SJCRH30 (cell line): ENCODE results near the gene RNH1. TPM values are rescaled to one million over a fixed set of nuclear protein-coding genes. Genes with fewer than 3 reads are reported as not detected.
"Not testable (repeated sequence)": the region's sequence is repeated elsewhere in the genome, so short reads cannot be mapped to it uniquely, and the experiment has no call there.

ENCODE experiments used
- DNase-seq, 2 experiments: peaks; one replicate each; pipeline ENCODE4 v3.0.0-alpha.2; 2015 to 2020
- H3K27ac ChIP-seq: fragments of 250-450 bp; sonication (Bioruptor Pico); 2 replicates; pipeline ENCODE4 v1.5.1; 2020; ENCODE audit warnings: mild to moderate bottlenecking, moderate library complexity
- H3K27me3 ChIP-seq: fragments of 250-450 bp; sonication (Bioruptor Pico); 2 replicates; pipeline ENCODE4 v1.5.1; 2020; ENCODE audit warnings: mild to moderate bottlenecking, moderate library complexity
- H3K36me3 ChIP-seq: fragments of 250-450 bp; sonication (Bioruptor Pico); 2 replicates; pipeline ENCODE4 v1.5.1; 2020; ENCODE audit warnings: mild to moderate bottlenecking, moderate library complexity
- H3K4me1 ChIP-seq: fragments of 250-450 bp; sonication (Bioruptor Pico); 2 replicates; pipeline ENCODE4 v1.5.1; 2020; ENCODE audit warnings: mild to moderate bottlenecking, moderate library complexity
- H3K4me3 ChIP-seq: fragments of 250-450 bp; sonication (Bioruptor Pico); 2 replicates; pipeline ENCODE4 v1.5.1; 2020; ENCODE audit warnings: mild to moderate bottlenecking, moderate library complexity
- H3K9me3 ChIP-seq: fragments of 250-450 bp; sonication (Bioruptor Pico); replicated peaks from 2 replicates; pipeline ENCODE4 v1.5.1; 2020; ENCODE audit warnings: mild to moderate bottlenecking, moderate library complexity
- total RNA-seq: library from RNA; depleted of rRNA; stranded (reverse); fragments of >200 nt; shearing (Covaris generic); gene quantifications from 2 replicates; pipeline ENCODE4 v1.2.3, GENCODE V29; 2014

Gene RNH1
- total RNA-seq, 1 experiment from 2014 or later = 84.7 TPM

GRCh38 chr11:471468-472145 is 35.4 kb downstream of the RNH1 start:
- Histone ChIP-seq H3K27me3 (no peaks in the 10 kb centered on the region), H3K4me1 (no peaks in the 10 kb centered on the region), H3K9me3 (no peaks in the 10 kb centered on the region), H3K36me3 (no peaks in the 10 kb centered on the region; the same call in 1 of the 2 replicates), H3K27ac (no peak overlapping the region), H3K4me3 (no peak overlapping the region)
- no peak for DNase-seq

- Histone ChIP-seq H3K4me3 (no peak overlapping the region), H3K27ac (no peak overlapping the region), H3K27me3 (no peaks in the 10 kb centered on the region), H3K9me3 (no peaks in the 10 kb centered on the region), H3K36me3 (peaks cover 9% of the 10 kb centered on the region), H3K4me1 (no peaks in the 10 kb centered on the region)
- no peak for DNase-seq
Measured at GRCh38 chr11:469684-470560, 37.1 kb downstream of the RNH1 start.

GRCh38 chr11:469026-469683 is 37.9 kb downstream of the RNH1 start:
- H3K4me1 ChIP-seq, H3K4me3 ChIP-seq, H3K9me3 ChIP-seq, H3K36me3 ChIP-seq, H3K27ac ChIP-seq, DNase-seq, H3K27me3 ChIP-seq: not testable (repeated sequence)

- DNase-seq = no peak
- Histone ChIP-seq H3K4me3 (no peak overlapping the region), H3K36me3 (peaks cover 9% of the 10 kb centered on the region), H3K27me3 (no peaks in the 10 kb centered on the region), H3K27ac (no peak overlapping the region), H3K4me1 (no peaks in the 10 kb centered on the region), H3K9me3 (no peaks in the 10 kb centered on the region)
Measured at GRCh38 chr11:468493-468892, 38.5 kb downstream of the RNH1 start.

- no peaks in the 10 kb centered on the region for H3K9me3 ChIP-seq
- H3K27ac ChIP-seq = no peak overlapping the region
- H3K36me3 ChIP-seq = peaks cover 9% of the 10 kb centered on the region
- DNase-seq = no peak
- H3K4me3 ChIP-seq = no peak overlapping the region
- no peaks in the 10 kb centered on the region for H3K27me3 ChIP-seq
- no peaks in the 10 kb centered on the region for H3K4me1 ChIP-seq
Measured at GRCh38 chr11:468036-468435, 39.0 kb downstream of the RNH1 start.

GRCh38 chr11:465896-466530 is 41.0 kb downstream of the RNH1 start:
- no peak for DNase-seq
- no peak overlapping the region for H3K4me3 ChIP-seq
- no peaks in the 10 kb centered on the region for H3K27me3 ChIP-seq
- H3K36me3 ChIP-seq = peaks cover 9% of the 10 kb centered on the region
- H3K27ac ChIP-seq = no peak overlapping the region
- H3K9me3 ChIP-seq = no peaks in the 10 kb centered on the region
- no peaks in the 10 kb centered on the region for H3K4me1 ChIP-seq

GRCh38 chr11:464316-464715 is 42.7 kb downstream of the RNH1 start:
- Histone ChIP-seq H3K27ac (no peak overlapping the region), H3K9me3 (no peaks in the 10 kb centered on the region), H3K4me3 (no peak overlapping the region), H3K4me1 (no peaks in the 10 kb centered on the region), H3K27me3 (no peaks in the 10 kb centered on the region), H3K36me3 (peaks cover 11% of the 10 kb centered on the region)
- no peak for DNase-seq

- Histone ChIP-seq H3K27me3 (no peaks in the 10 kb centered on the region), H3K4me3 (no peak overlapping the region), H3K27ac (no peak overlapping the region), H3K9me3 (no peaks in the 10 kb centered on the region), H3K4me1 (no peaks in the 10 kb centered on the region), H3K36me3 (peaks cover 11% of the 10 kb centered on the region)
- no peak for DNase-seq
Measured at GRCh38 chr11:462107-462890, 44.7 kb downstream of the RNH1 start.

- no peak overlapping the region for H3K4me3 ChIP-seq
- no peak for DNase-seq
- peaks cover 11% of the 10 kb centered on the region for H3K36me3 ChIP-seq
Measured at GRCh38 chr11:461626-462025, 45.4 kb downstream of the RNH1 start.

GRCh38 chr11:460331-461199 is 46.5 kb downstream of the RNH1 start:
- no peak for DNase-seq
- Histone ChIP-seq H3K4me1 (no peaks in the 10 kb centered on the region), H3K4me3 (no peak overlapping the region)

More at GRCh38 chr11:461626-462025, 45.4 kb downstream of the RNH1 start:
- H3K4me1 ChIP-seq = no peaks in the 10 kb centered on the region
- H3K27me3 ChIP-seq = no peaks in the 10 kb centered on the region
- no peak overlapping the region for H3K27ac ChIP-seq
- H3K9me3 ChIP-seq = no peaks in the 10 kb centered on the region

GRCh38 chr11:459511-460220 is 47.4 kb downstream of the RNH1 start:
- Histone ChIP-seq H3K4me1 (no peaks in the 10 kb centered on the region), H3K27me3 (no peaks in the 10 kb centered on the region)

More at GRCh38 chr11:460331-461199, 46.5 kb downstream of the RNH1 start:
- Histone ChIP-seq H3K36me3 (peaks cover 5% of the 10 kb centered on the region), H3K27ac (no peak overlapping the region), H3K9me3 (no peaks in the 10 kb centered on the region), H3K27me3 (no peaks in the 10 kb centered on the region)

GRCh38 chr11:457111-457760 is 49.8 kb downstream of the RNH1 start:
- no peaks in the 10 kb centered on the region for H3K4me1 ChIP-seq
- no peak overlapping the region for H3K4me3 ChIP-seq
- H3K27me3 ChIP-seq = no peaks in the 10 kb centered on the region
- no peak for DNase-seq
- peaks cover 12% of the 10 kb centered on the region for H3K36me3 ChIP-seq
- H3K27ac ChIP-seq = no peak overlapping the region
- no peaks in the 10 kb centered on the region for H3K9me3 ChIP-seq

More at GRCh38 chr11:459511-460220, 47.4 kb downstream of the RNH1 start:
- Histone ChIP-seq H3K9me3 (no peaks in the 10 kb centered on the region), H3K27ac (no peak overlapping the region), H3K4me3 (no peak overlapping the region), H3K36me3 (peaks cover 2% of the 10 kb centered on the region)
- DNase-seq = no peak
